T-cell (primary cell): ENCODE data around the gene ARHGEF16. TPM values are rescaled to one million over a fixed set of nuclear protein-coding genes. Genes with fewer than 3 reads are reported as not detected.

Experiments
- ATAC-seq, 4 experiments: fragments of 200-7000 bp in 3 of 4; fragments of 150-1000 bp in 1 of 4; cut with Tn5 transposase; replicated peaks in 1 of 4; 1 replicate in 3 of 4; 2 replicates in 1 of 4; pipeline ENCODE4 v1.10.0; 2021; ENCODE audit warnings: moderate library complexity in 3 of 4, mild to moderate bottlenecking in 2 of 4, moderate number of reproducible peaks in 1 of 4
- CTCF ChIA-PET, 2 donors: fragments of 300-600 bp; sonication (Branson Sonifier 250); formaldehyde crosslinking; loops; one replicate each; lab custom pipeline; 2022; ENCODE audit warnings: antibody characterized with exemption in 2 of 2; lab: Charles Lee
- POLR2A ChIA-PET, 2 donors: fragments of 300-600 bp; sonication (Branson Sonifier 250); formaldehyde crosslinking; loops; one replicate each; lab custom pipeline; 2022; ENCODE audit warnings: antibody characterized with exemption in 2 of 2; lab: Charles Lee
- DNase-seq, 35 experiments: peaks; one replicate each; pipeline versions ENCODE4 v3.0.0 to v3.0.0-alpha.2; 2013 to 2023
- H3K27ac ChIP-seq: one replicate; pipeline ENCODE4 v1.5.1; 2013; ENCODE audit warnings: low read length
- H3K27me3 ChIP-seq, 2 experiments: replicated peaks in 1 of 2; 1 replicate in 1 of 2; 2 replicates in 1 of 2; pipeline versions ENCODE4 v1.6.1 to v1.7.0; 2013; ENCODE audit warnings: low read length in 1 of 2, mixed read lengths in 1 of 2; ENCODE audit not compliant: control insufficient read depth in 2 of 2, insufficient read depth in 2 of 2; ENCODE audit errors: extremely low read depth in 1 of 2
- H3K36me3 ChIP-seq, 2 donors: 1 replicate in 1 of 2; 2 replicates in 1 of 2; pipeline versions ENCODE4 v1.6.1 to v1.7.0; 2013; ENCODE audit warnings: low read length in 1 of 2; ENCODE audit not compliant: control insufficient read depth in 2 of 2, insufficient read depth in 1 of 2; ENCODE audit errors: extremely low read depth in 1 of 2
- H3K4me1 ChIP-seq, 2 experiments: 1 replicate in 1 of 2; 2 replicates in 1 of 2; pipeline versions ENCODE4 v1.6.1 to v1.7.0; 2013; ENCODE audit warnings: low read length in 2 of 2, mixed read lengths in 1 of 2; ENCODE audit not compliant: insufficient read depth in 2 of 2, control insufficient read depth in 1 of 2; ENCODE audit errors: extremely low read depth in 1 of 2
- H3K4me3 ChIP-seq, 2 donors: 1 replicate in 1 of 2; 2 replicates in 1 of 2; pipeline versions ENCODE4 v1.5.1 to v1.7.0; 2013; ENCODE audit warnings: mild to moderate bottlenecking in 2 of 2, low read length in 1 of 2, moderate library complexity in 1 of 2; ENCODE audit not compliant: control insufficient read depth in 1 of 2; ENCODE audit errors: extremely low read depth in 1 of 2
- H3K9me3 ChIP-seq: 2 replicates; pipeline ENCODE4 v1.7.0; 2013
- H3K27ac Mint-ChIP-seq, 2 donors: one replicate each; pipeline ENCODE4 v1.8.0; 2020 to 2021; ENCODE audit warnings: mild to moderate bottlenecking in 2 of 2, mixed read lengths in 2 of 2
- H3K27me3 Mint-ChIP-seq, 2 donors: one replicate each; pipeline ENCODE4 v1.8.0; 2021 to 2022; ENCODE audit warnings: mixed read lengths in 2 of 2
- H3K36me3 Mint-ChIP-seq: one replicate; pipeline ENCODE4 v1.8.0; 2021; ENCODE audit warnings: mixed read lengths
- H3K4me1 Mint-ChIP-seq, 3 donors: one replicate each; pipeline ENCODE4 v1.8.0; 2020 to 2022; ENCODE audit warnings: mixed read lengths in 3 of 3, mild to moderate bottlenecking in 1 of 3
- H3K4me3 Mint-ChIP-seq, 3 donors: one replicate each; pipeline ENCODE4 v1.8.0; 2020 to 2022; ENCODE audit warnings: mild to moderate bottlenecking in 3 of 3, mixed read lengths in 3 of 3, moderate library complexity in 3 of 3
- H3K9me3 Mint-ChIP-seq, 3 donors: one replicate each; pipeline ENCODE4 v1.8.0; 2020 to 2022; ENCODE audit warnings: mixed read lengths in 3 of 3
- WGBS: methylation state at CpG from one replicate; pipeline ENCODE4 v1.1.5; 2013; ENCODE audit warnings: missing lambda C conversion rate; ENCODE audit not compliant: insufficient coverage; 5-methylcytosine and 5-hydroxymethylcytosine counted together
- total RNA-seq, 35 experiments: library from RNA in 6 of 35; stranded (reverse) in 6 of 35; fragments of 120-200 nt in 1 of 35; gene quantifications; one replicate each; pipeline versions ENCODE4 v1.2.1 to v1.2.4 and lab custom pipeline; 2013 to 2026

The ARHGEF16 gene
- total RNA-seq, 5 donors from 2014 or later (not counting 1 experiment from before 2014, with no cell fraction given), result 0.22 to 0.44 (median 0.29) TPM; not detected in 1

DNA sequence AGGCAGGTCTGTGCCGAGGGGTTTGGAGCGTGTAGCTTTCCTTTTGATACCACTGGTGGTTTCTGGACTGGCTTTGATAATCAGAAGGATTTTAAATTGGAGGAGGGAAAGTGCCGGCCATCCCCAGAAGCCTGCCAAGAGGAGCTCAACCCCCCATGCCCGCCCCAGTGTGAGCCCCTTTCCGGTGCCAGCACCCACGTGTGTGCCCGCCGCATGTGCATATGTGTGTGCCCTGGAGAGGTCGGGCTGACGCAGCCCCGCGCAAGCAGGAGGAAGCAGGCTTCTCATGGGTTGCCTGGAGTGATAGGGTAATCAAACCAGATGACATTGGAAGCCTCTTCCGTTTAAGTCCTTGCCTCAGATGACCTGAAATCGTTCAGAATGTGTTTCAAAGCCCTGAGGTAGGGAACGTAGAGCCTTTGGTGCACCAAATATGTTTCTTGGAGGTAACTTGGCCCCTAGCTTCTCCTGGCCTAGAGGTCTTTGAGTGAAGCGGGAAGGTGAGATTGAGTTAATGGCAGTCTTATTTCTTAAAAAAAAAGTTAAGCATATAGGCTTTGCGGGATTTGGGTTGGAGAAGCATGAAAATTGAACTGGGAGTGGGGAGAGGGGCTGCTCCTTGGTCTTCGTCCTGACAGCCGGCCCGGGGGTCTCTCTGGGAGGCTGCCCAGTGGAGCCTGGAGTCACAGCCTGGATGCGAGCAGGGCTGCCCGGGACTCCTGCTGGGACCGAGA lies 34.1 kb upstream of the ARHGEF16 start:
- DNase-seq, result no peak
- Mint-ChIP-seq H3K4me1 (peaks cover 0 to 4% (median 0%) of the 10 kb centered on the region in 3 donors), H3K9me3 (peaks cover 0 to 4% (median 2%) of the 10 kb centered on the region in 3 donors), H3K27me3 (peaks cover 7 to 12% of the 10 kb centered on the region in 2 donors), H3K27ac (no peak overlapping the region), H3K36me3 (no peaks in the 10 kb centered on the region), H3K4me3 (no peak overlapping the region)
- Histone ChIP-seq H3K27ac (no peak overlapping the region), H3K4me3 (no peak overlapping the region), H3K36me3 (no peaks in the 10 kb centered on the region), H3K27me3 (peaks cover 0 to 60% of the 10 kb centered on the region in 2 experiments), H3K4me1 (peaks cover 0 to 6% of the 10 kb centered on the region in 2 experiments), H3K9me3 (no peaks in the 10 kb centered on the region)
- WGBS, result 81% methylated on average over 17 of the region's 23 CpGs
- CTCF ChIA-PET, result interaction anchor here in 1 of 2 donors (0.6 kb wide), 1 partner anchor 1171 kb away, joined by 3 read pairs; no protein-coding TSS in a partner anchor
- POLR2A ChIA-PET, result no interaction called here
- ATAC-seq, result no peak

DNA sequence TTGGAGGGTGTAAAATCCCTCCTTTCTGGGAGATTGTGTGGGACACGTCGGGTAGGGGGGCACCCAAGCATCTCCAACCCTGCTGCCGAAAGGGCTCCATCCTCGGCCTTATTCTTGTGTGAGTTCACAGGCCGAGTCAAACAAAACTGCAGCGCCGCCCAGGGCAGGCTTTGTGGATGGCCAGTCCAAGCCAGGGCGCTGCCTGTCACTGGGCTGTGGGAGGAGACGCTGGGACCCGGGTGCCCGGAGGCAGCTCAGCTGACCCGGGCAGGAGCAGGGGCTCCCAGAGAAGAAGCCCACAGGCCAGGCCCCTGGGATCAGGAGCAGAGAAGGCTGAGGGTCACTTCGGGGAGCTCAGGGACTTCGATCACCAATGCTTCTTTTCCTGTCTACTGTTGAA lies 31.8 kb upstream of the ARHGEF16 start:
- H3K36me3 Mint-ChIP-seq, result no peaks in the 10 kb centered on the region
- POLR2A ChIA-PET, result no interaction called here
- H3K4me3 Mint-ChIP-seq, result no peak overlapping the region
- no peaks in the 10 kb centered on the region for H3K9me3 Mint-ChIP-seq
- Histone ChIP-seq H3K27ac (no peak overlapping the region), H3K9me3 (no peaks in the 10 kb centered on the region), H3K4me1 (peaks cover 0 to 6% of the 10 kb centered on the region in 2 experiments), H3K27me3 (peaks cover 0 to 49% of the 10 kb centered on the region in 2 experiments), H3K4me3 (no peak overlapping the region), H3K36me3 (no peaks in the 10 kb centered on the region)
- peaks cover 0 to 4% (median 0%) of the 10 kb centered on the region in 3 donors for H3K4me1 Mint-ChIP-seq
- DNase-seq (no peak), ATAC-seq (no peak)
- H3K27me3 Mint-ChIP-seq, result peaks cover 4 to 12% of the 10 kb centered on the region in 2 donors
- H3K27ac Mint-ChIP-seq, result no peak overlapping the region
- CTCF ChIA-PET, result no interaction called here
- WGBS, result 85% methylated on average over 14 of the region's 14 CpGs

DNA sequence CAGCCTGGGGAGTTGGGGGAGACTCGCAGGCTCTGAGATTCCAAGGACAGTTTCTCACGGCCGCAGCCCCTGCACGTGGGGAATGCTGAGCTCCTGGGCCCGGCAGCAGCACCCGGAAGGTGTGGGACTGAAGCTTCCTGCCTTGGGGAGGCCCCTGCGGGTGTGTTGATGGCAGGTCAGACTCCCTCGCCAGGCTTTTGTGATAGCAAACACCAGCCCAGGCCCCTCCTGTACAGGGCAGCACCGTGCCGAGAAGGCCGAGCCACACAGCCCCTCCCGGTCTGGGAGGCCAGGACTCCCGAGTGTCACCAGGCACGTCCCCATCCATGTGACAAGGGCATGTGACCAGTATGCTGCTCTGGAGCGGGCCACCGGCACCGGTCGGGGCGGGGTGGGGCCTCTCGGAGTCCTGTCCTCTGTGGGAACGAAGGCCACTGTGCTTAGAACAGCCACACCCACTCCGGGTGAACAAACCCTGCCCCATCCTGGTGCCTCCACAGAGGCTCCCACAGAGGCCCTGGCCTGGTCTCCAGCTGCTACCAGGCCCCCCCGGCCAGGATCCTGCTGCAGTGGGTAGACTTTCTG lies 31.1 kb upstream of the ARHGEF16 start:
- ATAC-seq (no peak), DNase-seq (no peak)
- Histone ChIP-seq H3K27ac (no peak overlapping the region), H3K9me3 (no peaks in the 10 kb centered on the region), H3K4me3 (no peak overlapping the region), H3K27me3 (peaks cover 0 to 44% of the 10 kb centered on the region in 2 experiments), H3K4me1 (peaks cover 0 to 6% of the 10 kb centered on the region in 2 experiments), H3K36me3 (no peaks in the 10 kb centered on the region)
- no peak overlapping the region for H3K4me3 Mint-ChIP-seq
- CTCF ChIA-PET, result no interaction called here
- H3K27me3 Mint-ChIP-seq, result peaks cover 4 to 12% of the 10 kb centered on the region in 2 donors
- H3K4me1 Mint-ChIP-seq, result peaks cover 0 to 4% (median 0%) of the 10 kb centered on the region in 3 donors
- no peaks in the 10 kb centered on the region for H3K36me3 Mint-ChIP-seq
- POLR2A ChIA-PET, result no interaction called here
- H3K9me3 Mint-ChIP-seq, result no peaks in the 10 kb centered on the region
- no peak overlapping the region for H3K27ac Mint-ChIP-seq
- 43% methylated on average over 20 of the region's 23 CpGs for WGBS

DNA sequence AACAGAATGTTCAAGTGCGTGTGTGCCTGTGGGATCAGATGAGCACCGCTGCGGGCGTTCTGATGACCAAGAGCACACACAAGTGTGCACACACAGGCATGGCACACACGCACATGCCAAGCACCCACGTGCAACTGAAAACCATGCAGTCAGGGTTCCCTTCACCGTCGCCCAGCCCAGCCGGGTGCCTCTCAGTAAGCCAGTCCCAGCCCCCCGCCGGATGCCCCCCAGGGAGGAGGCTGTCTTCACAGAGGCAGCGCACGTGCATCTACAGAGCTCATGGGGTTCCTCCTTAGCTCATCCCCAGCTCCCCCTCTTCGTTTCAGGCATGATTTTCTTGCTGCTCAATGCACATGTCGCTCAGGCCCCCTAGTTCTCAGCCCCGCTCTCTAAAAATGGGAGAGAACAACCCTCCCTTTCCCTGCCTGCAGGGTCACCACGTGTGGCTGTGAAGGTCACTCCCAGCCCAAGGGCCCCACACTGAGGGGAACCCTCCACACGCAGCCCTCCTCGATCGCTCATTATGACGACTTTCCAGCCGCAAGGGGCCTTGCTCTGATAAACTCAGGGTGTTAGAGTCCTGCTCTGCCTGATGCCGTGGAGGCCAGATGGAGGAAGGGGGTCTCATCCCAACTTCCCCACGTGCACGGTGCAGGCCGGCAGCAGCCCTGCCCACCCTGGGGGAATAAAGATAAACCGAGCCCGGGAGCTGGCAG lies 30.4 kb upstream of the ARHGEF16 start:
- ChIA-PET CTCF (interaction anchor here in 1 of 2 donors (0.7 kb wide), 1 partner anchor 602 kb away, joined by 6 read pairs; no protein-coding TSS in a partner anchor), POLR2A (no interaction called here)
- Mint-ChIP-seq H3K27ac (no peak overlapping the region), H3K4me3 (no peak overlapping the region), H3K9me3 (no peaks in the 10 kb centered on the region), H3K4me1 (peaks cover 0 to 4% (median 0%) of the 10 kb centered on the region in 3 donors), H3K27me3 (peaks cover 4 to 12% of the 10 kb centered on the region in 2 donors), H3K36me3 (no peaks in the 10 kb centered on the region)
- no peak for ATAC-seq
- no peak for DNase-seq
- 91% methylated on average over 16 of the region's 28 CpGs for WGBS
- Histone ChIP-seq H3K4me1 (peaks cover 0 to 6% of the 10 kb centered on the region in 2 experiments), H3K36me3 (no peaks in the 10 kb centered on the region), H3K27me3 (peaks cover 0 to 37% of the 10 kb centered on the region in 2 experiments), H3K27ac (no peak overlapping the region), H3K9me3 (no peaks in the 10 kb centered on the region), H3K4me3 (no peak overlapping the region)

DNA sequence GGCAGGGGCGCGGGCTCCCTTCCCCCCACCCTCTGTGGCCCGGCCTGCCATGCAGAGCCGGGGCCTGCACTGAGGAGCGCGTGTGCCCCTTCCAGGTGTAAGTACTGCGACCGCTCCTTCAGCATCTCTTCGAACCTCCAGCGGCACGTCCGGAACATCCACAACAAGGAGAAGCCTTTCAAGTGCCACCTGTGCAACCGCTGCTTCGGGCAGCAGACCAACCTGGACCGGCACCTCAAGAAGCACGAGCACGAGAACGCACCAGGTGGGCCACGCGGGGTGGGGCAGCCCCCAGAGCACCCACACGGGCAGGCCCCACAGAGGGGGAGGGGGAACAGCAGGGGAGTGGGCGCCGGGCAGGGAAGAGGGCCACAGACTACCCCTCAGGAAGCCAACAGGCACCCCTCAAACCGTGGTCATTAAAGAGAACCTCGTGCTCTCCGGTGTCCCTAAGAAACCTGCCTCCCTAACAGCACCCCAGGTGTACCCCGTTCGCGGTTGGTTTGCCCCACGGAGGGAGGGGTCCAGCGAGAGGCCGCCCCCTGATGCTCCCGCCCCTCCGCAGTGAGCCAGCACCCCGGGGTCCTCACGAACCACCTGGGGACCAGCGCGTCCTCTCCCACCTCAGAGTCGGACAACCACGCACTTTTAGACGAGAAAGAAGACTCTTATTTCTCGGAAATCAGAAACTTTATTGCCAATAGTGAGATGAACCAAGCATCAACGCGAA lies 28.8 kb upstream of the ARHGEF16 start:
- Histone ChIP-seq H3K9me3 (no peaks in the 10 kb centered on the region), H3K4me3 (no peak overlapping the region), H3K36me3 (no peaks in the 10 kb centered on the region), H3K27ac (no peak overlapping the region), H3K27me3 (peaks cover 0 to 31% of the 10 kb centered on the region in 2 experiments), H3K4me1 (peaks cover 0 to 6% of the 10 kb centered on the region in 2 experiments)
- Mint-ChIP-seq H3K27ac (no peak overlapping the region), H3K27me3 (peaks cover 4 to 11% of the 10 kb centered on the region in 2 donors), H3K9me3 (no peaks in the 10 kb centered on the region), H3K4me1 (peaks cover 0 to 4% (median 0%) of the 10 kb centered on the region in 3 donors), H3K36me3 (no peaks in the 10 kb centered on the region), H3K4me3 (no peak overlapping the region)
- ChIA-PET POLR2A (no interaction called here), CTCF (no interaction called here)
- WGBS, result 94% methylated on average over 34 of the region's 44 CpGs
- DNase-seq (no peak), ATAC-seq (no peak)
